Measurements from ENCODE around the gene NINJ1. TPM values are rescaled to one million over a fixed set of nuclear protein-coding genes. Genes with fewer than 3 reads are reported as not detected.

Gene NINJ1
- polyA plus RNA-seq, 1 of the 3 experiments (the other 2 are of a cell fraction), result 31.7 TPM

DNA sequence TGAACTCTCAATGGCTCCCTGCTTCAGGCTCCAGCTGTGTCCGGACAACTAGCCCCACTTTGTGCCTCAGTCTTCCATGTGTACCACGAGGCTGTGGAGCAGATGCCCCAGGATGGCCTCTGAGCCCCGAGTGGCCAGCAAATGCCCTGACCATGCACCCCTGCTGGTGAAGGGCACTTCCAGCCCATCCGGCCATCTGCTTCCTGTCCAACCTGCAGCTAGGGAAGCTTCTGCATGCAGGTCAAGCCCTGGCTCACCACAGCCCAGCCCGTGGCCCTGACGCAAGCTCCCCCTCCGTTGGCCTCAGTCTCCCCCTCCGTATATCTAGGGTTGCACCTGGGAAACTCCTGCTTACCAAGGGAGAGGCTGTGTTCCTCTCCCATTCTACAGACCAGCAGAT, 4.8 kb downstream of the NINJ1 start:
- peaks cover 8 to 67% of the 10 kb centered on the region in 2 experiments; a peak in 3 of 4 replicates for H3K4me1 ChIP-seq (ENCODE audit: control insufficient read depth in 1 of 2, insufficient read depth in 2 of 2, low read depth in 1 of 2, low read length in 1 of 2)
- no peak for DNase-seq
- no peaks in the 10 kb centered on the region for H3K27me3 ChIP-seq (ENCODE audit: insufficient read depth)
- no peak overlapping the region for H3K9ac ChIP-seq
- no peaks in the 10 kb centered on the region for H3K9me3 ChIP-seq
- H3K4me2 ChIP-seq, result no peak overlapping the region
- WGBS (ENCODE audit: low lambda C conversion rate), result 84% methylated on average over 6 of the region's 8 CpGs
- no peaks in the 10 kb centered on the region for H3K9me2 ChIP-seq
- H4K20me1 ChIP-seq (ENCODE audit: insufficient read depth), result 0 out of 2 replicates have a peak, but pooled peaks cover 7% of the 10 kb centered on the region
- H2AFZ ChIP-seq (ENCODE audit: low read depth), result no peak overlapping the region
- ChIA-PET CTCF (interaction anchor here (0.7 to 5.2 kb wide), 6 partner anchors 10 to 183 kb away, joined by 3 to 31 read pairs (median 4); no protein-coding TSS in a partner anchor), POLR2A (no interaction called here)
- no peak overlapping the region for H3K4me3 ChIP-seq (ENCODE audit: low read depth in 2 of 2, low read length in 1 of 2)
- peaks cover 23% of the 10 kb centered on the region; the same call in 1 of the 2 replicates for H3K79me2 ChIP-seq (ENCODE audit: insufficient read depth)
- peaks cover 0 to 9% of the 10 kb centered on the region in 2 experiments for H3K36me3 ChIP-seq (replicated peaks in 1 of 2; ENCODE audit: control insufficient read depth in 1 of 2, insufficient read depth in 2 of 2, low read length in 1 of 2)
- peaks cover 4% of the 10 kb centered on the region for H3F3A ChIP-seq (replicated peaks; ENCODE audit: insufficient read depth)
- TF ChIP-seq FOXJ3 (CRISPR knock-in tag; IDR thresholded peaks at IDR 0.05) (no peak), TEAD4 (IDR thresholded peaks at IDR 0.05; ENCODE audit: borderline replicate concordance, insufficient read depth) (no peak), MEF2A (IDR thresholded peaks at IDR 0.05; ENCODE audit: borderline replicate concordance, low read depth) (no peak), GABPA (IDR thresholded peaks at IDR 0.05; ENCODE audit: low read depth) (no peak), TAF1 (IDR thresholded peaks at IDR 0.05; ENCODE audit: borderline replicate concordance, low read depth, low read length) (no peak), POLR2AphosphoS5 (IDR thresholded peaks at IDR 0.05; ENCODE audit: low read depth, low read length) (no peak), JUND (IDR thresholded peaks at IDR 0.05) (no peak), ELF1 (IDR thresholded peaks at IDR 0.05) (no peak), SIN3A (IDR thresholded peaks at IDR 0.05; ENCODE audit: borderline replicate concordance, low read depth, low read length) (no peak), GATA2 (CRISPR knock-in tag; IDR thresholded peaks at IDR 0.05) (no peak), RXRA (IDR thresholded peaks at IDR 0.05; ENCODE audit: borderline replicate concordance, low read depth) (no peak), RFX5 (IDR thresholded peaks at IDR 0.05; ENCODE audit: low read length) (no peak)
- TF ChIP-seq, protein P1, sequence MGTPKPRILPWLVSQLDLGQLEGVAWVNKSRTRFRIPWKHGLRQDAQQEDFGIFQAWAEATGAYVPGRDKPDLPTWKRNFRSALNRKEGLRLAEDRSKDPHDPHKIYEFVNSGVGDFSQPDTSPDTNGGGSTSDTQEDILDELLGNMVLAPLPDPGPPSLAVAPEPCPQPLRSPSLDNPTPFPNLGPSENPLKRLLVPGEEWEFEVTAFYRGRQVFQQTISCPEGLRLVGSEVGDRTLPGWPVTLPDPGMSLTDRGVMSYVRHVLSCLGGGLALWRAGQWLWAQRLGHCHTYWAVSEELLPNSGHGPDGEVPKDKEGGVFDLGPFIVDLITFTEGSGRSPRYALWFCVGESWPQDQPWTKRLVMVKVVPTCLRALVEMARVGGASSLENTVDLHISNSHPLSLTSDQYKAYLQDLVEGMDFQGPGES (IDR thresholded peaks at IDR 0.05; ENCODE audit: low read depth, low read length), result no peak
- TF ChIP-seq, protein P2, sequence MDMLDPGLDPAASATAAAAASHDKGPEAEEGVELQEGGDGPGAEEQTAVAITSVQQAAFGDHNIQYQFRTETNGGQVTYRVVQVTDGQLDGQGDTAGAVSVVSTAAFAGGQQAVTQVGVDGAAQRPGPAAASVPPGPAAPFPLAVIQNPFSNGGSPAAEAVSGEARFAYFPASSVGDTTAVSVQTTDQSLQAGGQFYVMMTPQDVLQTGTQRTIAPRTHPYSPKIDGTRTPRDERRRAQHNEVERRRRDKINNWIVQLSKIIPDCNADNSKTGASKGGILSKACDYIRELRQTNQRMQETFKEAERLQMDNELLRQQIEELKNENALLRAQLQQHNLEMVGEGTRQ (IDR thresholded peaks at IDR 0.05; ENCODE audit: borderline replicate concordance, low read depth, low read length), result no peak
- H3K27ac ChIP-seq (ENCODE audit: low read depth in 2 of 2, low read length in 1 of 2), result no peak overlapping the region; a peak in 1 of 4 replicates

- ChIA-PET POLR2A (no interaction called here), CTCF (interaction anchor here (1.3 to 5.2 kb wide), 3 partner anchors 10 to 125 kb away, joined by 3 to 31 read pairs (median 7); no protein-coding TSS in a partner anchor)
- Histone ChIP-seq H2AFZ (ENCODE audit: low read depth) (no peak overlapping the region), H3K27me3 (ENCODE audit: insufficient read depth) (no peaks in the 10 kb centered on the region), H3K79me2 (ENCODE audit: insufficient read depth) (peaks cover 23% of the 10 kb centered on the region; the same call in 1 of the 2 replicates), H3K9me3 (no peaks in the 10 kb centered on the region), H3K4me3 (ENCODE audit: low read depth in 2 of 2, low read length in 1 of 2) (no peak overlapping the region), H3F3A (replicated peaks; ENCODE audit: insufficient read depth) (peaks cover 4% of the 10 kb centered on the region), H3K4me2 (no peak overlapping the region), H4K20me1 (ENCODE audit: insufficient read depth) (0 out of 2 replicates have a peak, but pooled peaks cover 7% of the 10 kb centered on the region), H3K9ac (no peak overlapping the region), H3K36me3 (replicated peaks in 1 of 2; ENCODE audit: control insufficient read depth in 1 of 2, insufficient read depth in 2 of 2, low read length in 1 of 2) (peaks cover 0 to 9% of the 10 kb centered on the region in 2 experiments), H3K4me1 (ENCODE audit: control insufficient read depth in 1 of 2, insufficient read depth in 2 of 2, low read depth in 1 of 2, low read length in 1 of 2) (peaks cover 8 to 67% of the 10 kb centered on the region in 2 experiments; a peak in 3 of 4 replicates), H3K27ac (ENCODE audit: low read depth in 2 of 2, low read length in 1 of 2) (no peak overlapping the region), H3K9me2 (no peaks in the 10 kb centered on the region)
- no peak for DNase-seq
- WGBS (ENCODE audit: low lambda C conversion rate), result 89% methylated on average over 9 of the region's 10 CpGs
- TF ChIP-seq TAF1 (IDR thresholded peaks at IDR 0.05; ENCODE audit: borderline replicate concordance, low read depth, low read length) (no peak), MAX (IDR thresholded peaks at IDR 0.05; ENCODE audit: low read depth) (no peak), SIN3A (IDR thresholded peaks at IDR 0.05; ENCODE audit: borderline replicate concordance, low read depth, low read length) (no peak), MXI1 (IDR thresholded peaks at IDR 0.05; ENCODE audit: low read depth, low read length) (no peak), RXRA (IDR thresholded peaks at IDR 0.05; ENCODE audit: borderline replicate concordance, low read depth) (no peak), POLR2AphosphoS5 (IDR thresholded peaks at IDR 0.05; ENCODE audit: low read depth, low read length) (no peak), ELF1 (IDR thresholded peaks at IDR 0.05) (no peak), RCOR1 (IDR thresholded peaks at IDR 0.05; ENCODE audit: low read length) (no peak), CTCF (IDR thresholded peaks at IDR 0.05) (no peak), FOSL2 (IDR thresholded peaks at IDR 0.05; ENCODE audit: borderline replicate concordance, low read depth) (no peak), NFIC (IDR thresholded peaks at IDR 0.05; ENCODE audit: borderline replicate concordance) (no peak), FOXJ3 (CRISPR knock-in tag; IDR thresholded peaks at IDR 0.05) (no peak)
- TF ChIP-seq, protein P1 (IDR thresholded peaks at IDR 0.05; ENCODE audit: low read depth, low read length), result no peak
Measured at GRCh38 chr9:93128715-93129224, 5.3 kb downstream of the NINJ1 start.

Data from SK-N-SH (cell line).